H9 (cell line): ENCODE data around the gene SNX25. TPM values are rescaled to one million over a fixed set of nuclear protein-coding genes. Genes with fewer than 3 reads are reported as not detected.

Experiments
- DNase-seq: peaks from one replicate; pipeline ENCODE4 v3.0.0-alpha.2; 2017
- H2AFZ ChIP-seq: one replicate; pipeline ENCODE4 v1.6.1; 2013; ENCODE audit warnings: mild to moderate bottlenecking, low read length, control low read depth, moderate library complexity
- H2AK5ac ChIP-seq: 2 replicates; pipeline ENCODE4 v1.6.1; 2013; ENCODE audit warnings: low read length, control low read depth, mixed read lengths; ENCODE audit not compliant: insufficient read length
- H2BK120ac ChIP-seq: one replicate; pipeline ENCODE4 v1.6.1; 2013; ENCODE audit warnings: low read depth, mild to moderate bottlenecking, low read length, control low read depth, inconsistent platforms; ENCODE audit not compliant: poor library complexity, severe bottlenecking
- H2BK12ac ChIP-seq: 2 replicates; pipeline ENCODE4 v1.6.1; 2013; ENCODE audit warnings: low read length, control low read depth, mixed read lengths, low read depth; ENCODE audit not compliant: insufficient read length
- H2BK15ac ChIP-seq: 2 replicates; pipeline ENCODE4 v1.6.1; 2013; ENCODE audit warnings: low read depth, low read length, control low read depth
- H2BK20ac ChIP-seq: one replicate; pipeline ENCODE4 v1.6.1; 2013; ENCODE audit warnings: low read depth, mild to moderate bottlenecking, low read length, control low read depth, inconsistent platforms; ENCODE audit not compliant: poor library complexity, severe bottlenecking
- H2BK5ac ChIP-seq: 2 replicates; pipeline ENCODE4 v1.6.1; 2013; ENCODE audit warnings: low read length, control low read depth, mixed read lengths; ENCODE audit not compliant: insufficient read length
- H3K14ac ChIP-seq: 2 replicates; pipeline ENCODE4 v1.6.1; 2013; ENCODE audit warnings: low read length, control low read depth; ENCODE audit not compliant: insufficient read depth
- H3K18ac ChIP-seq: 2 replicates; pipeline ENCODE4 v1.6.1; 2013; ENCODE audit warnings: low read depth, mild to moderate bottlenecking, mixed read lengths, low read length, control low read depth; ENCODE audit not compliant: insufficient read length
- H3K23ac ChIP-seq: 2 replicates; pipeline ENCODE4 v1.6.1; 2013; ENCODE audit warnings: low read length, control low read depth, mixed read lengths, low read depth; ENCODE audit not compliant: insufficient read length
- H3K23me2 ChIP-seq: 2 replicates; pipeline ENCODE4 v1.6.1; 2013; ENCODE audit warnings: low read depth, mild to moderate bottlenecking, mixed read lengths, low read length, control low read depth; ENCODE audit not compliant: insufficient read length, poor library complexity, severe bottlenecking
- H3K27ac ChIP-seq: 2 replicates; pipeline ENCODE4 v1.5.1; 2013; ENCODE audit warnings: low read length, control low read depth, mixed read lengths, low read depth; ENCODE audit not compliant: insufficient read length
- H3K27me3 ChIP-seq: 2 replicates; pipeline ENCODE4 v1.6.1; 2013; ENCODE audit warnings: low read length, control low read depth, inconsistent platforms; ENCODE audit not compliant: insufficient read depth
- H3K4ac ChIP-seq: 2 replicates; pipeline ENCODE4 v1.6.1; 2013; ENCODE audit warnings: low read depth, mild to moderate bottlenecking, control low read depth, inconsistent platforms, low read length, moderate library complexity
- H3K4me1 ChIP-seq: 2 replicates; pipeline ENCODE4 v1.6.1; 2013; ENCODE audit warnings: low read length, control low read depth, inconsistent platforms; ENCODE audit not compliant: insufficient read depth
- H3K4me2 ChIP-seq: 2 replicates; pipeline ENCODE4 v1.6.1; 2013; ENCODE audit warnings: low read length, control low read depth, mixed read lengths; ENCODE audit not compliant: insufficient read length, insufficient read depth
- H3K56ac ChIP-seq: 2 replicates; pipeline ENCODE4 v1.6.1; 2013; ENCODE audit warnings: low read depth, mild to moderate bottlenecking, mixed read lengths, low read length, control low read depth; ENCODE audit not compliant: insufficient read length
- H3K79me1 ChIP-seq: 2 replicates; pipeline ENCODE4 v1.6.1; 2013; ENCODE audit warnings: low read depth, mild to moderate bottlenecking, moderate library complexity, low read length, control low read depth, inconsistent platforms; ENCODE audit not compliant: insufficient read depth, poor library complexity, severe bottlenecking
- H3K79me2 ChIP-seq: 2 replicates; pipeline ENCODE4 v1.6.1; 2013; ENCODE audit warnings: low read length, control low read depth, inconsistent platforms; ENCODE audit not compliant: insufficient read depth
- H3K9ac ChIP-seq: 2 replicates; pipeline ENCODE4 v1.6.1; 2013; ENCODE audit warnings: low read length, control low read depth, mixed read lengths; ENCODE audit not compliant: insufficient read length; ENCODE audit errors: extremely low read depth
- H3K9me3 ChIP-seq: one replicate; pipeline ENCODE4 v1.6.1; 2013; ENCODE audit warnings: low read depth, low read length, inconsistent platforms; ENCODE audit not compliant: control insufficient read depth
- H3T11ph ChIP-seq: one replicate; pipeline ENCODE4 v1.6.1; 2013; ENCODE audit warnings: mild to moderate bottlenecking, low read length, control low read depth, inconsistent platforms
- H4K20me1 ChIP-seq: one replicate; pipeline ENCODE4 v1.6.1; 2013; ENCODE audit not compliant: control insufficient read depth, insufficient read length, insufficient read depth
- H4K5ac ChIP-seq: 2 replicates; pipeline ENCODE4 v1.6.1; 2013; ENCODE audit warnings: low read depth, mild to moderate bottlenecking, mixed read lengths, low read length, control low read depth; ENCODE audit not compliant: insufficient read length
- H4K8ac ChIP-seq: replicated peaks from 2 replicates; pipeline ENCODE4 v1.6.1; 2013; ENCODE audit warnings: low read length, control low read depth, mixed read lengths, low read depth; ENCODE audit not compliant: insufficient read length
- H4K91ac ChIP-seq: 2 replicates; pipeline ENCODE4 v1.6.1; 2013; ENCODE audit warnings: low read depth, mild to moderate bottlenecking, moderate library complexity, mixed read lengths, low read length, control low read depth; ENCODE audit not compliant: insufficient read length
- H3K27ac Mint-ChIP-seq, 3 experiments: 2 replicates in 2 of 3; 3 replicates in 1 of 3; pipeline ENCODE4 v1.8.0; 2020 to 2021; ENCODE audit warnings: mixed read lengths in 3 of 3, mild to moderate bottlenecking in 1 of 3, moderate library complexity in 1 of 3
- H3K27me3 Mint-ChIP-seq: 2 replicates; pipeline ENCODE4 v1.8.0; 2021; ENCODE audit warnings: low read depth, mild to moderate bottlenecking, moderate library complexity, mixed read lengths
- H3K36me3 Mint-ChIP-seq, 3 experiments: 2 replicates in 2 of 3; 3 replicates in 1 of 3; pipeline ENCODE4 v1.8.0; 2020 to 2021; ENCODE audit warnings: low read depth in 3 of 3, mixed read lengths in 3 of 3; ENCODE audit not compliant: insufficient read depth in 1 of 3
- H3K4me1 Mint-ChIP-seq, 2 experiments: 2 replicates each; pipeline ENCODE4 v1.8.0; 2020; ENCODE audit warnings: mixed read lengths in 2 of 2
- H3K4me3 Mint-ChIP-seq, 2 experiments: 2 replicates in 1 of 2; 3 replicates in 1 of 2; pipeline ENCODE4 v1.8.0; 2020 to 2021; ENCODE audit warnings: mild to moderate bottlenecking in 2 of 2, mixed read lengths in 2 of 2, moderate library complexity in 1 of 2
- H3K9me3 Mint-ChIP-seq, 2 experiments: 2 replicates in 1 of 2; 3 replicates in 1 of 2; pipeline ENCODE4 v1.8.0; 2020; ENCODE audit warnings: mild to moderate bottlenecking in 2 of 2, mixed read lengths in 2 of 2, moderate library complexity in 1 of 2
- CTCF ChIP-seq: fragments of 200-600 bp; sonication (generic); conservative IDR thresholded peaks from 3 replicates; pipeline ENCODE4 v1.8.0; 2021; ENCODE audit warnings: antibody characterized with exemption, mild to moderate bottlenecking
- WGBS: extraction: QIAGEN DNeasy Blood & Tissue Kit; methylation state at CpG from one replicate; pipeline ENCODE4 v1.1.7; 2013; ENCODE audit warnings: missing lambda C conversion rate, low lambda C conversion rate, mixed read lengths; ENCODE audit not compliant: insufficient read length; ENCODE audit errors: extremely low coverage; 5-methylcytosine and 5-hydroxymethylcytosine counted together
- total RNA-seq: library from RNA; stranded (reverse); gene quantifications from 2 replicates; pipeline ENCODE4 v1.2.1, GENCODE V29; 2021

Gene SNX25
- total RNA-seq, 1 experiment from 2014 or later, result 28.2 TPM

- no peak for TF ChIP-seq CTCF
- WGBS, result no CpG with 5 or more reads among the region's 9 CpGs
- H3K79me1 ChIP-seq, result no peaks in the 10 kb centered on the region
- Mint-ChIP-seq H3K27ac (peak overlapping the region in 1 of 3 experiments; percentile 52; a peak in 2 of 7 replicates), H3K36me3 (peaks cover 16 to 37% (median 29%) of the 10 kb centered on the region in 3 experiments), H3K9me3 (no peaks in the 10 kb centered on the region), H3K27me3 (no peaks in the 10 kb centered on the region), H3K4me1 (peaks cover 8 to 9% of the 10 kb centered on the region in 2 experiments), H3K4me3 (no peak overlapping the region)
- no peak overlapping the region for H2AK5ac ChIP-seq
- H4K91ac ChIP-seq, result no peak overlapping the region
- H2BK5ac ChIP-seq, result no peak overlapping the region
- H4K8ac ChIP-seq, result no peak overlapping the region
- no peaks in the 10 kb centered on the region for H3K9me3 ChIP-seq
- no peaks in the 10 kb centered on the region; the same call in 1 of the 2 replicates for H3K4me1 ChIP-seq
- no peak overlapping the region for H3K9ac ChIP-seq
- no peak overlapping the region for H3K27ac ChIP-seq
- H3K79me2 ChIP-seq, result no peaks in the 10 kb centered on the region
- H3K27me3 ChIP-seq, result no peaks in the 10 kb centered on the region
- no peak overlapping the region for H3K14ac ChIP-seq
- no peak overlapping the region for H2BK20ac ChIP-seq
- H3K56ac ChIP-seq, result no peak overlapping the region
- no peak overlapping the region for H2BK12ac ChIP-seq
- DNase-seq, result no peak
- H3K23me2 ChIP-seq, result no peaks in the 10 kb centered on the region
- no peak overlapping the region for H2BK15ac ChIP-seq
- H3K4ac ChIP-seq, result no peak overlapping the region
- H3K4me2 ChIP-seq, result no peak overlapping the region
- no peaks in the 10 kb centered on the region for H4K20me1 ChIP-seq
- no peak overlapping the region for H4K5ac ChIP-seq
- no peak overlapping the region for H2AFZ ChIP-seq
- H3K18ac ChIP-seq, result no peak overlapping the region
- H3T11ph ChIP-seq, result no peak overlapping the region
- no peak overlapping the region for H3K23ac ChIP-seq
- H2BK120ac ChIP-seq, result no peak overlapping the region
Observed at GRCh38 chr4:185167234-185167633, 42.2 kb upstream of the SNX25 start.
